K562 treated with DMSO at 1 percent for 4 hours (cell line): ENCODE results near the gene ADD2. TPM values are rescaled to one million over a fixed set of nuclear protein-coding genes. Genes with fewer than 3 reads are reported as not detected.

ENCODE experiments used
- total RNA-seq: library from RNA; unstranded; fragments of 300-600 nt; gene quantifications from 2 replicates; pipeline ENCODE4 v1.2.3, GENCODE V29; 2022; ENCODE audit not compliant: insufficient read depth

Gene ADD2, protein sequence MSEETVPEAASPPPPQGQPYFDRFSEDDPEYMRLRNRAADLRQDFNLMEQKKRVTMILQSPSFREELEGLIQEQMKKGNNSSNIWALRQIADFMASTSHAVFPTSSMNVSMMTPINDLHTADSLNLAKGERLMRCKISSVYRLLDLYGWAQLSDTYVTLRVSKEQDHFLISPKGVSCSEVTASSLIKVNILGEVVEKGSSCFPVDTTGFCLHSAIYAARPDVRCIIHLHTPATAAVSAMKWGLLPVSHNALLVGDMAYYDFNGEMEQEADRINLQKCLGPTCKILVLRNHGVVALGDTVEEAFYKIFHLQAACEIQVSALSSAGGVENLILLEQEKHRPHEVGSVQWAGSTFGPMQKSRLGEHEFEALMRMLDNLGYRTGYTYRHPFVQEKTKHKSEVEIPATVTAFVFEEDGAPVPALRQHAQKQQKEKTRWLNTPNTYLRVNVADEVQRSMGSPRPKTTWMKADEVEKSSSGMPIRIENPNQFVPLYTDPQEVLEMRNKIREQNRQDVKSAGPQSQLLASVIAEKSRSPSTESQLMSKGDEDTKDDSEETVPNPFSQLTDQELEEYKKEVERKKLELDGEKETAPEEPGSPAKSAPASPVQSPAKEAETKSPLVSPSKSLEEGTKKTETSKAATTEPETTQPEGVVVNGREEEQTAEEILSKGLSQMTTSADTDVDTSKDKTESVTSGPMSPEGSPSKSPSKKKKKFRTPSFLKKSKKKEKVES
- total RNA-seq, result 19.9 and 20.5 TPM in 2 replicates

DNA sequence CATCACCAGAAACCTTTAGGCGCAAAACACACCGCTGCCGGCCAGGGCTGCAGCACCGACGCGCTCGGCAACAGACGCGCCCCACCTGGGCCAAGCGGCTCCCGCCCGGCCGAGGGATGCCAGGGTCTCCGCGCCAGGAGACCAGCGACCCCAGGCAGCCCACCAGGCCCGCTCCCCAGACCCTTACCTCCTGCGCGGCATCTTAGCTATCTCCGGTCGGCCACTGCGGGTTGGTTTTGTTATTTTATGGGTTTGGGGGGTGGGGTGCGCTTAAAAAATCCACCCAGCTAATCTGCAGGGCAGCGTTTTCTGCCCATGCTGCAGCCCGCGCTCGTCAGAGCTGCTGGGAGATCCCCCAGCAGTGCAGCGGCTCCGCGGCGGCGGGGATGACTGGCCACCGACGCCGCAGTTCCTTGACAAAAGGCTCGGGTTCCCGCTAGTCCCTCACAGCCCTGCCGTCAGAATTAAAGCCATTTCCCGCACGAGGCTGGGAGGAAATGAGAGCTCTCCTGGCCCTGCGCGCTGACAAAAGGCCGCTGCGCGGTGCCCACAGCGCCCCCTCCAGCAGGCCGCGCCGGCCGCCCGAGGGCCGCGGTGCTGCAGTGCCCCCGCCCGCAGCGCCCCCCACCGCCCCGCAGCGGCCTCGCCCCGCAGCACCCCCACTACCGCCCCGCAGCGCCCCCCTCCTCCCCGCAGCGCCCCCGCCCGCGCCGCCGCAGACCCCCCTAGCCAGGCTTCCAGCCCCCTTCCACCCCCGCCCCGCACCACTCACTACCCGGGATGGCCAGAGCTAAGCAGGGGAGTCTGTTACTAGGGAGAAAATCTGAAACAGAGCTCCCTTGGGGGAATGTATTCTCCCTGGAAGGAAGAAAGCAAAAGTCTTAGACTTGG lies at the start of gene ADD2:
TSS of gene ADD2 (minus strand) at position 502 of the 891 bp plus-strand sequence. CDS start 61,792 bp downstream, outside the sequence.

DNA sequence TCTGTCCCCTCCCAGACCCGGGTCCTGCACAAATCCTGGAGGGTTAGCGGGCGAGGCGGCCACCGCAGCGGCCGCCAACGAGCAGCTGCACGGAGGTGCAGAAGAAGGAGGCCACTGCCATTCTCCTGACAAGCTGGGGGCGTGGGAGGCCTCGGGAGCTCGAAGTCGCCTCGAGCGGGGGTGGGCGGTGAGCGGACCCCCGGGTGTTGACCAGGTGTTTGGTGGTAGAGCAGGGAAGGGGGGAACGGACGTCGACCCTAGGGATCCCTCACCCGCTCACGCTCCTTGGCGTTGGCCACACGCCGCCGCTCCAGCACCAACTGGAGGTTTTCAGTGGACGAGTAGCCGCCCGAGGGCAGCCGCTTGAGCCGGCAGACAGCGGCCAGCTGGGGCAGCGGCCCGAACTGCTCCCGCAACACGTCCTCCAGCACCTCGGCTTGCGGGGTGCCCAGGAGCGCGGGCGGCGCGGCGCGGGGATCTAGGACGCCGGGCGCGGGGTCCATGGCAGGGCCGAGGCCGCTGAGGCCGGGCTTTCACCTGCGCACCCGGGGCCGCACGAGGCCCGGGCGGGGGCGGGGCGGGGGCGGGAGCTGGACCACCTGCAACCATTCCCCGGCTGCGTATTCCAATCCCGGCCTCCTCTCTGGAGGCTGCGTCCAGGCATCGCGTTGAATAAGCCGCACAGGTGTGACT lies 22.3 kb upstream of the ADD2 start, which contains the start of gene FIGLA:
TSS of gene FIGLA (minus strand) at position 508 of the 693 bp plus-strand sequence. CDS start at position 503, 5 bp downstream.

Other genes with a start within 250 kb of the ADD2 start
- not detected in 2 replicates for gene TGFA, start 214.4 kb downstream of the ADD2 start, total RNA-seq
- gene FIGLA, start 22.4 kb upstream of the ADD2 start, total RNA-seq, result not detected in 2 replicates
- not detected in 2 replicates for gene CLEC4F, start 52.4 kb upstream of the ADD2 start, total RNA-seq
- not detected in 2 replicates for gene CD207, start 67.6 kb upstream of the ADD2 start, total RNA-seq
- gene VAX2, start 132.4 kb upstream of the ADD2 start, total RNA-seq, result not detected in 2 replicates
- gene ATP6V1B1, start 167.7 kb upstream of the ADD2 start, total RNA-seq, result not detected in 2 replicates
- gene ANKRD53, start 210.4 kb upstream of the ADD2 start, total RNA-seq, result not detected in 2 replicates
- 52.8 and 61.7 TPM in 2 replicates for gene TEX261, start 226.7 kb upstream of the ADD2 start, total RNA-seq